Keratinocyte (primary cell): Measurements from ENCODE around the gene MAP1LC3C.

Experiments
- EZH2 ChIP-seq: IDR thresholded peaks from one replicate; pipeline ENCODE4 v1.6.1; 2012; ENCODE audit warnings: inconsistent platforms, mild to moderate bottlenecking, low read length, moderate library complexity
- TF ChIP-seq, protein P1 (sequence below), 3 experiments: IDR thresholded peaks in 1 of 3; conservative IDR thresholded peaks in 1 of 3; optimal IDR thresholded peaks in 1 of 3; 2 replicates in 2 of 3; 3 replicates in 1 of 3; pipeline versions ENCODE3 to v1.5.1; 2011; ENCODE audit warnings: low read length in 3 of 3, mild to moderate bottlenecking in 3 of 3, moderate library complexity in 2 of 3, control low read depth in 1 of 3, inconsistent platforms in 1 of 3; ENCODE audit not compliant: insufficient read depth in 2 of 3; ENCODE audit errors: extremely low read depth in 1 of 3

GRCh38 chr1:242019018-242019417 lies 20.1 kb upstream of the MAP1LC3C start:
- TF ChIP-seq, protein P1, sequence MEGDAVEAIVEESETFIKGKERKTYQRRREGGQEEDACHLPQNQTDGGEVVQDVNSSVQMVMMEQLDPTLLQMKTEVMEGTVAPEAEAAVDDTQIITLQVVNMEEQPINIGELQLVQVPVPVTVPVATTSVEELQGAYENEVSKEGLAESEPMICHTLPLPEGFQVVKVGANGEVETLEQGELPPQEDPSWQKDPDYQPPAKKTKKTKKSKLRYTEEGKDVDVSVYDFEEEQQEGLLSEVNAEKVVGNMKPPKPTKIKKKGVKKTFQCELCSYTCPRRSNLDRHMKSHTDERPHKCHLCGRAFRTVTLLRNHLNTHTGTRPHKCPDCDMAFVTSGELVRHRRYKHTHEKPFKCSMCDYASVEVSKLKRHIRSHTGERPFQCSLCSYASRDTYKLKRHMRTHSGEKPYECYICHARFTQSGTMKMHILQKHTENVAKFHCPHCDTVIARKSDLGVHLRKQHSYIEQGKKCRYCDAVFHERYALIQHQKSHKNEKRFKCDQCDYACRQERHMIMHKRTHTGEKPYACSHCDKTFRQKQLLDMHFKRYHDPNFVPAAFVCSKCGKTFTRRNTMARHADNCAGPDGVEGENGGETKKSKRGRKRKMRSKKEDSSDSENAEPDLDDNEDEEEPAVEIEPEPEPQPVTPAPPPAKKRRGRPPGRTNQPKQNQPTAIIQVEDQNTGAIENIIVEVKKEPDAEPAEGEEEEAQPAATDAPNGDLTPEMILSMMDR (optimal IDR thresholded peaks at IDR 0.05 in 1 of 3, IDR thresholded peaks at IDR 0.05 in 1 of 3, conservative IDR thresholded peaks at IDR 0.05 in 1 of 3; ENCODE audit: extremely low read depth in 1 of 3, insufficient read depth in 2 of 3, low read length in 3 of 3) = no peak
- no peak for TF ChIP-seq EZH2
